GM19372 (cell line): ENCODE data around the gene CEP170.
"Not testable (repeated sequence)": the region's sequence is repeated elsewhere in the genome, so short reads cannot be mapped to it uniquely, and the experiment has no call there.

Source experiments
- ATAC-seq: cut with Tn5 transposase; IDR thresholded peaks from one replicate; pipeline ENCODE4 v1.9.1; 2021; ENCODE audit warnings: mild to moderate bottlenecking, low read depth, moderate library complexity; ENCODE audit not compliant: unreplicated experiment

CEP170 gene

GRCh38 chr1:243236604-243237252 lies 18.4 kb downstream of the CEP170 start:
- no peak for ATAC-seq

DNA sequence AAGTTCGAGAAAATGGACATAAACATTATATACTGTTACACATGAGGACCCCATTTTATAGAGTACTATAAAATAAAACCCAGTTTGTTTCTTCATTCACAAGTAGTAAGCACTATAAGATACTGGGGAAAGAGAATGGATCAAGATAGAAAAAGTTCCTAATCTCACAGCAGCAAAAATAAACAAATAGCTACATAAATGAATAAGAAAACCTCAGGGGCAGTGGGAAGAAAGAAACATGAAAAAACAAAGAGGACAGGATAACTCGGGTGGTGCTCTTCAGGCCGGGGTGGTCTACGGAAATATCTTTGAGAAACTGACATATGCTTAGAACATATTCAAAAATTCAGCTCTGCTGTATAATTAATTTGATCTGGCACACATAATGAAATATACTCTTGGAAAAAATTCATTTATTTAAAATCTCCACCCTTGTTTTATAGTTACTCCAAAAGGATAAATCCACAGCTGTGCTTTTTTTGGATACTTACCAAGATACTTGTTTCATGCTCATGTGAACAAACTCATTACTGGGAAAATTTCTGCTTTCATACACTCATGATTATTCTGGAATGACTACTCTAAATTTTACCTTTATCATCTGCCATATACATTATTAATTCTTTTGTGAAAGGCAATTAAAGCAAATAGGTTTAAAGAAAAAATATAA lies 20.0 kb downstream of the CEP170 start:
- ATAC-seq = no peak

- no peak for ATAC-seq
Observed at GRCh38 chr1:243233908-243234307, 21.2 kb downstream of the CEP170 start.

GRCh38 chr1:243230914-243231313 lies 24.2 kb downstream of the CEP170 start:
- no peak for ATAC-seq

GRCh38 chr1:243229526-243229925 lies 25.6 kb downstream of the CEP170 start:
- ATAC-seq = no peak

GRCh38 chr1:243227622-243228021 lies 27.5 kb downstream of the CEP170 start:
- ATAC-seq = no peak

DNA sequence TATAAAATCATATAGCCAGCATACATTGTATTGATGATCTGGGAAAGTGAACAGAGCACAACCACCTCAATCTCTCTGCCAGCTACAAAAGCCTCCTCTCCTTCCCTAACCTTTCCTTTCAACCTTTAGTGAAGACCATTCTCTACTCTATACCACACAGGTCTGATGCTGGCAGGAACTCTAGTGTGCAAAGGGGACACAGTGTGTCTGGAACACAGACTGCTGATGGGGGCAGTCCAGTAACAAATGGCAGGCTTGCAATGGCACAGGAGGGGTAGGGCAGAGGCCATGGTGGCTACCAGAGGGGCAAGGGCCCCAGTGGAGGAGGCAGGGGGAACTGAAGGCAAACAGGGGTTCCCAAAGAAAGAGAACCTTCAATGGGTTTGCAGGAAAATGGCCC lies 37.0 kb downstream of the CEP170 start:
- no peak for ATAC-seq

DNA sequence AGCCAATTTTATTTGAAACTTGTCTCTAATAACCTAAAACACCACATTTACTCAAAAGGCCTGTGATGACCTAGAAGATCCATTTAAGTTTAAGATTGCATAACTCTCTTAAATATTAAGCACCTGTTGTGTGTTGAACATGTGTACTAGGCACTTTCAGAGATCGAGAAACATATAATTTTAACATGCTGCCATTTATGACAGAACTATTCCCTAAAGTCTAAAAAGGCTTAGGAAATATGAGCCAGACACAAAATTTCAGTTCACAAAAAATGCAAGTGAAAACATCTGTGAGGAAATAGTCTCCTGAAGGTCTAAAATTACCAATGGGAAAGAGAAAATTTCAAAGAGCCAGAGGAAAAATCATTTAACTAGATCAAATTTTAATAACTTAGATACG lies 37.7 kb downstream of the CEP170 start:
- ATAC-seq = no peak

DNA sequence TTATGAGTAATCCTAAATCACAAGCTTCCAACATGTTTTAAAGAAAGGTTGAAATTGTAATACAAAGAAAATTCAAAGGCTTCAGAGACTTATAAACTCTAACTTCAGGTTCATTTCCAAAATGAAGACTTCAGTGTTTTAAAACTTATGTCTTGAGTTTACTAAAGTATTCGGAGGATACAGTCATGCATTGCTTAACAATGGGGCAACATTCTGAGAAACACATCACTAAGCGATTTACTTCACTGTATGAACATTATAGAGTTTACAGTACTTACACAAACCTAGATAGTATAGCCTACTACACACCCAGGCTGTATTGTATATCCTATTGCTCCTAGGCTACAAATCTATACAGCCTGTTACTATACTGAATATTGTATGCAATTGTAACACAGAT lies 38.3 kb downstream of the CEP170 start:
- ATAC-seq = no peak

DNA sequence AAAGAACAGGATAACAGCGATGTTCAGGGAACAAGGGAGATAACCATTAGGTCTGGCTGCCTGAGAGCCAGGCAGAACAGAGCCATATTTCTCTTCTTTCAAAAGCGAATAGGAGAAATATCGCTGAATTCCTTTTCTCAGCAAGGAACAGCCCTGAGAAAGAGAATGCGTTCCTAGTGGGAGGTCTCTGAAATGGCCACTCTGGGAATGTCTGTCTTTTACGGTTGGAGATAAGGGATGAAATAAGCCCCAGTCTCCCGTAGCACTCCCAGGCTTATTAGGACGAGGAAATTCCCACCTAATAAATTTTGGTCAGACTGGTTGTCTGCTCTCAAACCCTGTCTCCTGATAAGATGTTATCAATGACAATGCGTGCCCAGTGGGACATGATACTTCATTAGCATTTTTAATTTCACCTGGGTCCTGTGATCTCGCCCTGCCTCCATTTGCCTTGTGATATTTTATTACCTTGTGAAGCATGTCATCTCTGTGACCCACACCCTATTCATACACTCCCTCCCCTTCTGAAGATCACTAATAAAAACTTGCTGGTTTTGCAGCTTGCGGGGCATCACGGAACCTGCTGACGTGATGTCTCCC lies 39.7 kb downstream of the CEP170 start:
- not testable (repeated sequence) for ATAC-seq

DNA sequence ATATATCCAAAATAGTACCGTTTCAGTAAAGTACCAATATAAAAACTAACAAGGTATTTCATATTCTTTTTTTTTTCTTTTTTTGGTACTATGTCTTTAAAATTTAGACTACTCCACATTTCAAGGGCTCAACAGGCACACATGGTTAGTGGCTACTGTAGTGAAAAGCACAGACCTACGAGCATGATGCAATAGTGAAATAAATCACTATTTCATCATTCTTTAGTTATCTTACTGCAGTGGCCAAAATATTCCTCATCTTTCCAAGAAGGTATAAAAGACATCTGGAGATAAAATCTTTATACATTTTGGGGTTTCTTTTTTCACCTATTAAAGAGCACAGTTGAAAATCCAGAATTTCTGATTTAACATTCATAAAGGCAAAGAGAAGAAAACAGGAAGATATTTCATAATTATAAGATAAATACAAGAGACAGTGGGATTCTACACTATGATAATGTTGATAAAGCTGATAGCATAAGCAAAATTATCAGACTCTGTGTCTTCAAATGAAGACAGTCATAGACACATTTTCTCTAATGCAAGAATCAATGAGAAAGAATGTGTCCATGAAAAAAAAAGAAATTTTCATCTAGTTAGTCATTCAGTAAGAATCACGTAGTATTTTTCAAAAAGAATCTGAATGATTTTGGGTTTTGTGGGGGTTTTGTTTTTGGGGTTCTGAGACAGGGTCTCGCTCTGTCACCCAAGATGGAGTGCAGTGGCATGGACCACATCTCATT lies 41.9 kb downstream of the CEP170 start:
- no peak for ATAC-seq

- not testable (repeated sequence) for ATAC-seq
Observed at GRCh38 chr1:243211984-243212383, 43.1 kb downstream of the CEP170 start.

DNA sequence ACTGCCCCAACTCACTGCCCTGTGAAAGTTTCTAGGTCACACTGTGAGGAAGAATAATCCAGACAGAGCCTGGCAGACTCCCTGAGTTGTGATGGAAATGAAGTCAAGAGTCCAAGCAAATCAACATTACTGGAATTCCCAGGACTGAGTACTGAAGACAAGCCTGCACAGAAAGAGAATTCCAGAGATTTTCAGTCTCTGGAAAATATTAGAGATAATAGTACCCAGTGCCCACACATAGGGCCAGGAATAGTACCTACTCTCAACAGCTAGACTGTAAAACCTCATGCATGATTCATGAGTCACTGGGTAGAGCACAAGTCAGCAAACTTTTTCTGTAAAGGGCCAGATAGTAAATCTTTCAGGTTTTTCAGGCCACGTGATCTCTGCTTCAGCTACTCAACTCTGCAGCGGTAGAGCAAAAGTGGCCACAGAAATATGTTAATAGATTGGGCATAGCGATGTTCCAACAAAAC lies 50.0 kb downstream of the CEP170 start:
- not testable (repeated sequence) for ATAC-seq

GRCh38 chr1:243204336-243204735 lies 50.7 kb downstream of the CEP170 start:
- not testable (repeated sequence) for ATAC-seq

DNA sequence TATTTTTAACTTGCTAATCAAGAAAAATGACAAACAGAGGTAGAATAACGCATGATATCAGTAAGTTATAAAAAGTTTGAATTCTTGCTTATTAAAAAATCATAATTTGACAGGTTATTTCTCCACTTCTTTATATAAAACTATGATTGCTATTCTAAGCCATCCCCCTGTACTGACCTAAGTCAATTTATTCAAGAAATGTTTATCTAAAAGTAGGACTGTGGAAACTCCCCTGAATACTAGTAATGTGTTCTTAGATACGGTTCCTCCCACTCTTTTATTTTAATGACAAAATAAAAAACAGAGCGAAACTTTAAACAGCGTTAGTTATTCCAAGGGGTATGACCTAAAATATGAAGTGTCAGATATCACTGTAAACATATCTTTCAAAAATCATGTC lies 51.9 kb downstream of the CEP170 start:
- not testable (repeated sequence) for ATAC-seq

GRCh38 chr1:243201316-243201715 lies 53.8 kb downstream of the CEP170 start:
- not testable (repeated sequence) for ATAC-seq

DNA sequence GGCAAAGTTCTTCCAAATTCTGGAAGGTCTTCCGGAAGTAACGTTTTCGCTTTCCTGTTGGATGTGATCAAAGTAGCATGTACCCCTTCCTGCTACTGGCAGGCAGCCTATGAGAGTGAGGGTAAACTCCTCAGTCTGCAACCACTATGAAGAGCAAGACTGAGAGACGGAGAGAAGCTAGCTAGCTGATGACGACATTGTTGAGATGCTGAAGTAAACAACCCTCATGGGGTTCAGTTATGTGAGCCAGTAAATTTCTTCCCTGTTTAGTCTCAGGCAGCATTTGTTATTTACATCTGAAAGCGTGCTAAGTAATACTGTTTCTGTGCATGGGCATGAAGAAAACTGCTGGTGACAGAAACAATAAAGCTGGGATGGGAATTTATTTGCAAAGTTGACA lies 57.6 kb downstream of the CEP170 start:
- ATAC-seq = not testable (repeated sequence)

DNA sequence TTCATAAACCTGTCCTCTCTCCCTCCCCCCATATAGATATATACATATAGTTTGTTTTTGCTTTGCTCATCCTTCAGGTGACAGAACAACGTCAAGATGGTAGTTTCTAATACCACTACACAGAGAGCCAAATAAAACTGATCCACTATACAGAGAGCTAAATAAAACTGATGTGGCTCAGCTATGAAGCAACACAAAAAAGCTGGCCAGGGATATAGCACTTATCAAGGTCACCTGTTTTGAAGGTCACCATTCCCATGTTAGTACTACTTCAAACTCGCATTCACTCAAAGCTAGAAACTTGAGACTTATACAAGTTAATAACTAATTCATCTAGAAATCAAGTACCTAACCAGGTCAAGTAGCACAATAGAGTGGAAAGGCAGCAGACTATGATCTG lies 61.8 kb downstream of the CEP170 start:
- ATAC-seq = not testable (repeated sequence)

DNA sequence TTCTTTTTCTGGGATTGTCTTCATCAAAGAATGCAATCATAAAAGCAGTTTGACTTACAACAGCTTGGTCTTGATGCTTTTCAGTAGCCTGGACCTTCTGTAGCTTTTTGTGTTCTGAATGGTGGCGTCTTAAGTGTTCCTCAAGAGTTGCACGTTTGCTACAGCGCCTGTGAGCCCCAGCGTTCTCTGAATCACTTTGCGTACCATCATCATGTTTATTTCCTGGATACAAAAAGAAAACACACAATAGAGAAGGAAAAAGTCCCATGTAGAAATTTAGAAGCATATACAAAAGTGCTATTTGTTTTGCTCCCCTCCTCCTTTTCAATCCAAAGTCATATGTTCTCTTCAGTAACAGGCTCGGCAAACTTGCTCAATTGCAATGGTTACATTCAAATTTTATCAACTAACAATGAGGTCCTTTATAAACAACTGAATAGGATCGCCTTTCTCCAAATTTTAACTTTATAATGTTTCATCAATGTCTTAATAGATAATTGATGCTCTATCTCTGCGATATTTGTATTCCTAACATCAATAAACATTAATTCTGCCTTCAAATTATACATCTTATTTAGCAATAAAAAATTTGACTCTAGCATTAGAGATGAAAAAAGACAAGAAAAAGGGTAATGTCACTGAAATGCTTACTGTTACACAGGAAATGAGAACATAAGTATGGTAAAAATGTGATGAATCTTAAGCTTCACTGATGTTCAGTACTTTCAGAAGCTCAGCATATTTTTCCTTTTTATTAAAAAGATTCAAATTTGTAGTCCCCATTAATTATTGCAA lies 68.7 kb downstream of the CEP170 start:
- ATAC-seq = not testable (repeated sequence)

DNA sequence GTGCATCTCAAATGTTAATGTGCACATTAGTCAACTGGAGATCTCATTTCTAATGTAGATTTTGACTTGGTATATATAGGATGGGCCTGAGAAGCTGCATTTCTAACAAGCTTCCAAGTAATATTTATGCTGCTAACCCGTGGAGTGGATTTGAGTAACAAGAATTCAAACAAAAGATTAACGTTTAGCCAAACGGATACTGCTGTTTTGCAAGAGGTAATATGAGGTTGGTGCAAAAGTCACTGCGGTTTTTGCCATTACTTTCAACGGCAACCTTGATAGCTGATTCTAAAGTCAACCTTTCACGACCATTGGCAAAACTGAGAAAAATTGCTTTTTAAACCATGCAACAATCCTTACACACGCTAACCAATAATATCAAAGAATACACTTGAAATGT lies 70.3 kb downstream of the CEP170 start:
- ATAC-seq = not testable (repeated sequence)
